Measurements from ENCODE around the gene ZBTB39. TPM values are rescaled to one million over a fixed set of nuclear protein-coding genes. Genes with fewer than 3 reads are reported as not detected.

Gene ZBTB39
- total RNA-seq, 2 donors from 2014 or later, result 3.6 to 5.2 TPM

- DNase-seq (no peak), ATAC-seq (no peak)
- no peak within 1 kb of the TSS for H3K4me3 ChIP-seq
- intact Hi-C loops (cut with DNase I), result no loop called here
- no peaks in the 10 kb centered on the region for H3K27me3 ChIP-seq
- no peaks in the 10 kb centered on the region for H3K4me1 ChIP-seq
- TF ChIP-seq POLR2A (IDR thresholded peaks at IDR 0.05), result no peak
- TF ChIP-seq, protein P1, sequence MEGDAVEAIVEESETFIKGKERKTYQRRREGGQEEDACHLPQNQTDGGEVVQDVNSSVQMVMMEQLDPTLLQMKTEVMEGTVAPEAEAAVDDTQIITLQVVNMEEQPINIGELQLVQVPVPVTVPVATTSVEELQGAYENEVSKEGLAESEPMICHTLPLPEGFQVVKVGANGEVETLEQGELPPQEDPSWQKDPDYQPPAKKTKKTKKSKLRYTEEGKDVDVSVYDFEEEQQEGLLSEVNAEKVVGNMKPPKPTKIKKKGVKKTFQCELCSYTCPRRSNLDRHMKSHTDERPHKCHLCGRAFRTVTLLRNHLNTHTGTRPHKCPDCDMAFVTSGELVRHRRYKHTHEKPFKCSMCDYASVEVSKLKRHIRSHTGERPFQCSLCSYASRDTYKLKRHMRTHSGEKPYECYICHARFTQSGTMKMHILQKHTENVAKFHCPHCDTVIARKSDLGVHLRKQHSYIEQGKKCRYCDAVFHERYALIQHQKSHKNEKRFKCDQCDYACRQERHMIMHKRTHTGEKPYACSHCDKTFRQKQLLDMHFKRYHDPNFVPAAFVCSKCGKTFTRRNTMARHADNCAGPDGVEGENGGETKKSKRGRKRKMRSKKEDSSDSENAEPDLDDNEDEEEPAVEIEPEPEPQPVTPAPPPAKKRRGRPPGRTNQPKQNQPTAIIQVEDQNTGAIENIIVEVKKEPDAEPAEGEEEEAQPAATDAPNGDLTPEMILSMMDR (IDR thresholded peaks at IDR 0.05), result no peak
- no peaks in the 10 kb centered on the region for H3K36me3 ChIP-seq (replicated peaks in 1 of 2; ENCODE audit: insufficient read depth in 1 of 2, low read depth in 2 of 2)
- H3K27ac ChIP-seq, result no peak within 1 kb of the TSS
- 46 to 50% methylated on average over 2 of the region's 2 CpGs for WGBS, 2 donors
- no peaks in the 10 kb centered on the region for H3K9me3 ChIP-seq
These were observed 43.5 kb upstream of the ZBTB39 start, which contains the start of gene MYO1A for GRCh38 chr12:57049890-57050289. Gene MYO1A, minus strand, starts transcription at chr12:57050129. Its CDS starts 1,806 bp downstream, at chr12:57048323.

- Histone ChIP-seq H3K27me3 (no peaks in the 10 kb centered on the region), H3K4me3 (no peak overlapping the region), H3K27ac (no peak overlapping the region), H3K9me3 (no peaks in the 10 kb centered on the region), H3K36me3 (replicated peaks in 1 of 2; ENCODE audit: insufficient read depth in 1 of 2, low read depth in 2 of 2) (no peaks in the 10 kb centered on the region), H3K4me1 (no peaks in the 10 kb centered on the region)
- no peak for DNase-seq
- no peak for TF ChIP-seq POLR2A (IDR thresholded peaks at IDR 0.05)
- WGBS, 2 donors, result 53 to 74% methylated on average over 4 of the region's 4 CpGs
- intact Hi-C loops (cut with DNase I), result no loop called here
- ATAC-seq, result no peak
These were observed 42.7 kb upstream of the ZBTB39 start for GRCh38 chr12:57049119-57049446.

- no peak for TF ChIP-seq POLR2A (IDR thresholded peaks at IDR 0.05)
- TF ChIP-seq, protein P1 (IDR thresholded peaks at IDR 0.05), result no peak
- 85 to 93% methylated on average over 1 of the region's 1 CpG for WGBS, 2 donors
- ATAC-seq, result no peak
- no peak overlapping the region for H3K4me3 ChIP-seq
- DNase-seq, result no peak
- no peaks in the 10 kb centered on the region for H3K4me1 ChIP-seq
- intact Hi-C loops (cut with DNase I), result no loop called here
- H3K36me3 ChIP-seq (replicated peaks in 1 of 2; ENCODE audit: insufficient read depth in 1 of 2, low read depth in 2 of 2), result no peaks in the 10 kb centered on the region
- no peak overlapping the region for H3K27ac ChIP-seq
- H3K9me3 ChIP-seq, result no peaks in the 10 kb centered on the region
- no peaks in the 10 kb centered on the region for H3K27me3 ChIP-seq
These were observed 42.2 kb upstream of the ZBTB39 start for GRCh38 chr12:57048423-57049118.

DNA sequence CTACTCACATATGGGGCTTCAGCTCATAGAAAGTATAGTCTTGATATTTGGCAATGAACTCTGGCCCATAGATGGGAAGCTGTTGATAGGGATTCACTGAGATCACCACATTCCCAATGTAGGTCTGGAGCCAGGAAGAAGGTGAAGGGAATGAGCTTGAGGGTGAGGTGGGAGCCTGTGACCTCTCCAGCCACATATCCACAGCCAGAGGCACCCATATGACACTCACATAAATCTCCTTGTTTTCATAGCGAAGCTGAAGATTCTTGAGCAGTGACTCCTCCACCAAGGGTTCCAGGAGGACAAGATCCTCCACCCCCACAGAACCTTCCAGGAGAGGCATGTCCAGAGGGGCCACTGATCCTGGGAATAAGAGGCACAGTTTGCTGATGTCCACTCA, 41.6 kb upstream of the ZBTB39 start:
- no peak for TF ChIP-seq POLR2A (IDR thresholded peaks at IDR 0.05)
- TF ChIP-seq, protein P1 (IDR thresholded peaks at IDR 0.05), result no peak
- Histone ChIP-seq H3K36me3 (replicated peaks in 1 of 2; ENCODE audit: insufficient read depth in 1 of 2, low read depth in 2 of 2) (no peaks in the 10 kb centered on the region), H3K4me3 (no peak overlapping the region), H3K27me3 (no peaks in the 10 kb centered on the region), H3K4me1 (no peaks in the 10 kb centered on the region), H3K9me3 (no peaks in the 10 kb centered on the region), H3K27ac (no peak overlapping the region)
- DNase-seq (no peak), ATAC-seq (no peak)
- WGBS, 2 donors, result 67 to 78% methylated on average over 1 of the region's 1 CpG
- intact Hi-C loops (cut with DNase I), result no loop called here

DNA sequence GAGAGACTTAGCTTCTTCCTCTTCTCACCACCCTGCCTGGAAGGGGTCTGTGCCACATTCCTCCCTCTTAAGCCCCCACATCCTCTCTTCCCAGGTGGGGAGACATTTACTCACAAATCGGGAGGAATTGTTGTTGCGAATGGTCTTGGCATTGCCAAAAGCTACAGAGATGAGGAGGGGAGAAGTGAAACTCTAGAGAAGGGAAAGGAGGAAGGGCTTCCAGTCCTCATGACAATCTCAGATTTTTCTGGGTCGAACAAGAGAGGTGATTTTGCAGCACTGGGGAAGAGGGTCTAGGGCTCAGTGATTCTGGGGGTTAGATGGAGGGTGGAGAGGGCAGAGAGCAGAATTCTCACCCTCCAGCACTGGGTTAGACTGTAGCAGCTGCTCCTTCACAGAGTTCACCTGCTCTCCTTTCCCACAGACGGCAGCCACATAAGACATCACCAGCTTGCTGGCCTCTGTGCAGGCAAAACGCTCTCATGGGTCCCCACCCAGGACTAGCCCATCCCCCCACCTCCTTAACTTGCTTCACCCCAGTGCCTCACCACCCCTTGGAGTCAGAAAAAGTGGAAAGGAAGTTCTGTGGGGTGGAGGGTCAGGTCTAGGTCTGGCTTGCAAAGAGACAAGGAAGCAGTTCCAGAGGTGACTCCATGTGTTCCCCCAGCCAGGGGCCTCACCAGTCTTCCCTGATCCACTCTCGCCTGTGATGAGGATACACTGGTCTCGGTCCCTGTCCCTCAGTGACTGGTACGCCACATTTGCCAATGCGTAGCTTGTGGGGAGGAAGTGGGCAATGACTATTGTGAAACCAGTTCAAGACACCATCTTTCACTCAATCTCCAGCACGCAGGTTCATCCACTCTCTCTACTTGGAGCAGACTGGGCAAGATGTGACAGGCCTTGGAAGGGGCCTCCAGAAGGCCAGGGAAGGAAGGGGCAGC, 40.9 kb upstream of the ZBTB39 start:
- H3K27me3 ChIP-seq, result no peaks in the 10 kb centered on the region
- DNase-seq (peak in 1 of 4 donors; percentile 20), ATAC-seq (no peak)
- H3K4me1 ChIP-seq, result no peaks in the 10 kb centered on the region
- 60 to 65% methylated on average over 10 of the region's 10 CpGs for WGBS, 2 donors
- intact Hi-C loops (cut with DNase I), result no loop called here
- no peaks in the 10 kb centered on the region for H3K9me3 ChIP-seq
- H3K36me3 ChIP-seq (replicated peaks in 1 of 2; ENCODE audit: insufficient read depth in 1 of 2, low read depth in 2 of 2), result no peaks in the 10 kb centered on the region
- no peak overlapping the region for H3K4me3 ChIP-seq
- H3K27ac ChIP-seq, result peak overlapping the region in 1 of 4 donors; percentile 23
- TF ChIP-seq, protein P1 (IDR thresholded peaks at IDR 0.05), result no peak
- TF ChIP-seq POLR2A (IDR thresholded peaks at IDR 0.05), result no peak

Measured in body of pancreas (tissue), 4 donors.